ENCODE data around the gene MSL3B.

The MSL3B gene

DNA sequence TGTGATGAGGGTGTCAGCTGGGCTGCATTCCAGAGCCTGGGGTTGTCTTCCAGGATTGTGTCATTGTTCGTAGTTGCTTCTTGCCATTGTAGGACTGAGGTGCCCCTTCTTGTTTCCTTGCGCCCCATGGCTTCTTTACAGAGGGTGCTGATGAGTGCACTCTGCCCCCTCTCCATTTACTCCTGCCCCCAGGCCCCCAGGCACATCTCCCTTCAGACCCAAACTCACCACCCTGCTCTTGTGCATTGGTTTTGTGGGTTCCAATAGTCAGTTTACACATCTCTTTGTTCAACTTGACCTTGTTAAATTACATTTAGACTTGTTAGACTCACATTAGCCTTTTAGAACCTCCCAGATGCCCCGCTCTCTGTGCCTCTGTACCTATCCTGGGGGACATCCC, 47.0 kb downstream of the MSL3B start:
- TF ChIP-seq, protein P1, sequence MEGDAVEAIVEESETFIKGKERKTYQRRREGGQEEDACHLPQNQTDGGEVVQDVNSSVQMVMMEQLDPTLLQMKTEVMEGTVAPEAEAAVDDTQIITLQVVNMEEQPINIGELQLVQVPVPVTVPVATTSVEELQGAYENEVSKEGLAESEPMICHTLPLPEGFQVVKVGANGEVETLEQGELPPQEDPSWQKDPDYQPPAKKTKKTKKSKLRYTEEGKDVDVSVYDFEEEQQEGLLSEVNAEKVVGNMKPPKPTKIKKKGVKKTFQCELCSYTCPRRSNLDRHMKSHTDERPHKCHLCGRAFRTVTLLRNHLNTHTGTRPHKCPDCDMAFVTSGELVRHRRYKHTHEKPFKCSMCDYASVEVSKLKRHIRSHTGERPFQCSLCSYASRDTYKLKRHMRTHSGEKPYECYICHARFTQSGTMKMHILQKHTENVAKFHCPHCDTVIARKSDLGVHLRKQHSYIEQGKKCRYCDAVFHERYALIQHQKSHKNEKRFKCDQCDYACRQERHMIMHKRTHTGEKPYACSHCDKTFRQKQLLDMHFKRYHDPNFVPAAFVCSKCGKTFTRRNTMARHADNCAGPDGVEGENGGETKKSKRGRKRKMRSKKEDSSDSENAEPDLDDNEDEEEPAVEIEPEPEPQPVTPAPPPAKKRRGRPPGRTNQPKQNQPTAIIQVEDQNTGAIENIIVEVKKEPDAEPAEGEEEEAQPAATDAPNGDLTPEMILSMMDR (IDR thresholded peaks at IDR 0.05): no peak
- no peak for TF ChIP-seq POLR2A (IDR thresholded peaks at IDR 0.05)
- no peak for DNase-seq
- intact Hi-C loops (cut with DNase I): no loop called here
- no peaks in the 10 kb centered on the region for H3K27me3 ChIP-seq
- WGBS, 2 donors: 87 to 89% methylated on average over 3 of the region's 3 CpGs
- H3K4me1 ChIP-seq: no peaks in the 10 kb centered on the region
- no peaks in the 10 kb centered on the region for H3K36me3 ChIP-seq
- no peak overlapping the region for H3K4me3 ChIP-seq (replicated peaks in 1 of 3)
- no peaks in the 10 kb centered on the region for H3K9me3 ChIP-seq
- H3K27ac ChIP-seq: no peak overlapping the region

DNA sequence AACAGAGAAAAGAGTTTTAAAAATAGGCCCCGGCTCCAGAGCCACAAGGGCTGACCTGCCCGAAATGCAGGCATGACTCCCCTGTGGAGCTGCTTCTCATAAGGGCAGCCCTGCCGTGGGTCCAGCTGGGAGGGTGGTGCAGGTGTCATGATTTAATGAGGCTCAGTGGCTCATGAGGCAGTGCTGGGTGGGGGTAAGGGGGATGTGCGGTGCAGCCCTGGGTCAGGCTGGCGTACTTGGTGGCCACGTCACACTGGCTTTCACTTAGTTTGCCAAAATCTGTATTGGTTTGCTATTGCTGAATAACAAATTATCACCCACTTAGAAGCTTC, 47.4 kb downstream of the MSL3B start:
- no peak for TF ChIP-seq POLR2A (IDR thresholded peaks at IDR 0.05)
- TF ChIP-seq, protein P1 (IDR thresholded peaks at IDR 0.05): no peak
- no peaks in the 10 kb centered on the region for H3K36me3 ChIP-seq
- no peaks in the 10 kb centered on the region for H3K27me3 ChIP-seq
- H3K9me3 ChIP-seq: no peaks in the 10 kb centered on the region
- H3K4me3 ChIP-seq (replicated peaks in 1 of 3): no peak overlapping the region
- no peak overlapping the region for H3K27ac ChIP-seq
- intact Hi-C loops (cut with DNase I): no loop called here
- DNase-seq: no peak
- H3K4me1 ChIP-seq: no peaks in the 10 kb centered on the region
- WGBS, 2 donors: 78 to 88% methylated on average over 6 of the region's 6 CpGs

DNA sequence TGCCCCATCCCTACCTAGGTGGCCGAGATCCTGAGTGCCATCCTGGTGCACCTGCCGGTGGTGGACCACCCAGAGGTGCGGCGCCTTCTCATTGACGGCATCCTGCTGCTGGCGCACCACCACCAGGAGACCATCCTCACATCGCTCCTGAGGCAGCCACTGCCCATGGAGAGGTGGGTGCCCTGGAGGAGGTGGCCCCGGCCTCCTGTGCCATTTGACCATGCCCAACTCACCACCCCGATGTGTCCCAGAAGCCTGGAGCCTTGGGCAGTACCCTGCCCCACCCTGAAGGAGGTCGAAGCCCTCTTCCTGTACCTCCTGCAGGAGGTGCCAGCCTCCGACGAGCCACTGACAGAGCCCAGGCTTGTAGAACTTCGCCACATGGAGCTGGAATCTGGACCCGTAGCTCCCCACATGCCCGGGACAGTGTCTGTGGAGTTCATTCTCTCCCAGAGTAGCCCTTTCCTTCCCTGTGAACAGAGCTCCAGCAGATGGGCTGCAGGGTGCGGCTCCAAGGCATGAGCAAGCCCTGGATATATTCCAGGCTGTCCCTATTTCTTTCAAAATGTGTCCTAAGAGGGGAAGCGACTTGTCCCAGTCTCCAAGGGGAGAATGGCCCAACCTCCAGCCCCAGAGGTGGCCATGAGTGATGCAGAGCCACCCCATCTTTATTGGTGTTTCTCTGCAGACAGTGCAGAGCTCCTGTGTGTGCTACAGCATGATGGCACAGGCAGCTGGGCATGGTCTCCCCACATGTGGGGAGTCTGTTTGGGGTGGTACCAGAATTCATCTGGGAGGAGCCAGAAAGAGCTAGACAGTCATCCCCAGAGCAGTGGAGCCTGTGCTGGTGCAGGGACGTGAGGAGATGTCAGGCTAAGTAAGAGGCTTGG, 48.1 kb downstream of the MSL3B start:
- Histone ChIP-seq H3K4me3 (replicated peaks in 1 of 3) (no peak overlapping the region), H3K27me3 (no peaks in the 10 kb centered on the region), H3K4me1 (no peaks in the 10 kb centered on the region), H3K36me3 (no peaks in the 10 kb centered on the region), H3K27ac (no peak overlapping the region), H3K9me3 (no peaks in the 10 kb centered on the region)
- intact Hi-C loops (cut with DNase I): no loop called here
- TF ChIP-seq POLR2A (IDR thresholded peaks at IDR 0.05): no peak
- TF ChIP-seq, protein P1 (IDR thresholded peaks at IDR 0.05): no peak
- 81 to 96% methylated on average over 5 to 7 of the region's 18 CpGs for WGBS, 2 donors
- no peak for DNase-seq

DNA sequence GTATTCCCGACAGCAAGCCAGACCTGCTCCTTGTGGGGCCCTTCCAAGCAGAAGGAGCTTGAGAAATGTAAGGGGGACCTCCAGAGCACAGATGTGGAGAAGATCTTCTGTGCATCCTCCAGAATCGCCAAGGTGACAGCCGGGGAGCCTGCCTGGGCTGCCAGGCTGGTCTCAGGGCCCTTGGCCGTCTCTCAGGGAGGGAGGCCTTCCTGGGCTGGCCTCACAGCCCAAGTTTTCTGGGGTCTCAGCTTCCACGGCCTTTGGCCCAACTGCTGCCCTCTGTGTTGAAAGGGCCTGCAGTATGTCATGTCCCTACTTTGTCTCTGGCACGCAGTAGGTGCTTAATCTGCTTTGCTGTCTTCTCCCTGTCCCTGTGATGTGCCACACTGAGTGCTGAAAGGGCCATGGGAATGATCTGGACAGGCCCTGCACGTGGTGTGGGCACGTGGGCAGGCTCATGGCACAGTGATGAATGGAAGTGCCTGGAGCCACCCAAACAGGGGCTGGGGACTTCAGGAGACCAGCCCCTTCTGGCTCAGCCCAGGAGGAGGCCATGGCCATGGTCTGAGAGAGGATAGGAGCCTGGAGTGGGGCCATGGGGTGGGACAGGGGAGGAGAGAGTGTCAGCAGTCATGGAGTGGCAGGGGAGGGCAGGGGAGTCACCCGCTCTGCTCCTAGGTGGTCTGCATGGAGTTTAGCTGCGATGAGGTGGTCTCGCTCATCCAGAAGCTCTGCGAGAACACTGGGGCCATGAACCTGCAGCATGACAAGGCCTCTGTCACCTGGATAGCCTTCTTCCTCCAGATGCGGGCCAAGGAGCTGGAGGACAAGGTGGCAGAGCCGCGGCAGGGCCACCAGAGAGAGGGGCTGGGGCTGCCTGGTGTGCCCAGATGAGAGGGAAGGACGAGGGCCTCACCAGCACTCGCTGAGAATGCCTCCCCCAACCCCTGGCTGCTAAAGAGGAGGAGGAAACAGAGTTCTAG, 49.3 kb downstream of the MSL3B start:
- TF ChIP-seq, protein P1 (IDR thresholded peaks at IDR 0.05): no peak
- TF ChIP-seq POLR2A (IDR thresholded peaks at IDR 0.05): no peak
- DNase-seq: no peak
- no peak overlapping the region for H3K27ac ChIP-seq
- no peak overlapping the region for H3K4me3 ChIP-seq (replicated peaks in 1 of 3)
- intact Hi-C loops (cut with DNase I): no loop called here
- no peaks in the 10 kb centered on the region for H3K9me3 ChIP-seq
- no peaks in the 10 kb centered on the region for H3K4me1 ChIP-seq
- 81 to 82% methylated on average over 14 to 17 of the region's 17 CpGs for WGBS, 2 donors
- H3K36me3 ChIP-seq: no peaks in the 10 kb centered on the region
- no peaks in the 10 kb centered on the region for H3K27me3 ChIP-seq
